ENCODE data around the gene SPRY2.
"Not testable (repeated sequence)": the region's sequence is repeated elsewhere in the genome, so short reads cannot be mapped to it uniquely, and the experiment has no call there.

SPRY2 gene

GRCh38 chr13:80341101-80341755 is at the start of gene SPRY2:
Gene SPRY2 (minus strand): TSS chr13:80341126. CDS start chr13:80337705, 3,421 bp downstream.
- DNase-seq = peak; percentile 96

DNA sequence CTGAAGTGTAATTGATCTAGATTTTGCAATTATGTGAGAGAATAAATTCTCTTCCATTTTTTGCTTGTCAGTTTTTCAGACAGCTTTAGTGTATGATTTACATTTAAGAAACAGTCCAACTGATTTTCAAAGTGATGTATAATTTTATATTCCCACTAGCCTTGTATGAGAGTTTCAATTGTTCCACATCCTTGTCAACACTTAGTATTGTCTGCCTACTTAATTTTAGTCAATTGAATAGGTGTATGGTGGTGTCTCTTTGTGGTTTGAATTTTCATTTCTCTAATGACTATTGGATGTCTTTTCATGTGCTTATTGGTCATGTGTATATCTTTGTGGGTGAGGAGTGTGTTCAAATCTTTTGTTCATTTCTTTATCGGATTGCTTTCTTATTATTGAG is 49.4 kb upstream of the SPRY2 start:
- DNase-seq = no peak

DNA sequence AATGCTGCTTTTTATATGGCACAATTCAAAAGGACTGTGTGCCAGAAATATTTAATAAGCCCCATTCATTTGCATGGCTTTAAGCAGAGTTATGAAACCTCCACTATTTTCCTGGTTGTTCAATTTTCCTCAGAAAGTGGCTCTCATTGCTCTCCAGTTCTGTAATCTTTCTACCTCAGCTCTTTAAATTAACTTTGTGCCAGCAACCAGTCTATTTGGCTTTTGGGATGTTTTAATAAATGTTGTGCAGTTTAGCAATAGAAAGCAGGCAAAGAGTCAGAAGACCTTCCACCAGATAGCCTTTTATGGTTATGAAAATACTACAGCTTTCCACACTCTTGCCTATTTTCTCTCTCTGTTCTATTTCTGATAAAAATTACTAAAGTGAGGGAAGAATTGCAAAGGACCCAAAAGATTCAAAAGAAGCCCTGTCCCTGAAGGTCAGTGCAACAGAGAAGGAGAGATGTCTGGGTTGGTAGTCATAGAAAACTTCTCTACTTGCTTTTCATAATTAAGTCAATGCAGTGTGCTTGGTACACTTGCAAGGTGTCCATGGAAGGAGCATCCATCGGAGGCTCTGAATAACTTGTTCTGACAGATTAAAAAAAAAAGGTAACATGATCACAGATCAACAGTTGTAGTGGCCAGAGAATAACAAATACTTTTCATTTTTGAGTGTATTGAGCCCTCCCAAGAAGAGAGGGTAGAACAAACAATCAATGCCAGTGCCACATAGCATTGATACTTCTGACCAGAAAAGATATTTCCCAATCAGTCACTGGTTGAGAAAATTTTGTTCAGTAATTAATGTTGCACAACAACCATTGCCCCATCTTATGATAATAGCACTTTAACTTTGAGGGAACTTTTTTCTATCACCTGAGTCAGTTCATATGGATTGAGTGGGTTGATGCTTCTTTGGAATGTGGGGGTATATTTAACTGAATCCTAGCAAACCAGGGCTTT is 48.4 kb upstream of the SPRY2 start:
- no peak for DNase-seq

DNA sequence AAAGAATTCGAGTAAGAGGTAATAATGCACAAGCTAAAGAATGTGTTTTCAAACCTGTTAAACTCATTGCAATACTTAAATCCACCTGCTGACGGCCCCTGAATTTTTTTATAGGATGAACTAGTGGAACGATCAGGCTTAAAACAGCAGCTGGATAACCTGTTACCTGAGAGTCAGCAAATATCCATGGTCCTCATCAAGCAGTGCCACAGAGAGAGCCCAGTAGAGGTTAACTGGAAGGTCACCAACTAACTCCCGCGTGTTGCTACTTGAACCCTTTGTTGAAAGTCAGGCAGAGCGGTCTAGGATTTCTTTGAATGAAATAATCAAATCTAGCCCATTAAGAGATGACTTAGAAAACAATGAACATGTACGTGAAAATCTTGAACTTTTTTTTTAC is 47.6 kb upstream of the SPRY2 start:
- DNase-seq = no peak

DNA sequence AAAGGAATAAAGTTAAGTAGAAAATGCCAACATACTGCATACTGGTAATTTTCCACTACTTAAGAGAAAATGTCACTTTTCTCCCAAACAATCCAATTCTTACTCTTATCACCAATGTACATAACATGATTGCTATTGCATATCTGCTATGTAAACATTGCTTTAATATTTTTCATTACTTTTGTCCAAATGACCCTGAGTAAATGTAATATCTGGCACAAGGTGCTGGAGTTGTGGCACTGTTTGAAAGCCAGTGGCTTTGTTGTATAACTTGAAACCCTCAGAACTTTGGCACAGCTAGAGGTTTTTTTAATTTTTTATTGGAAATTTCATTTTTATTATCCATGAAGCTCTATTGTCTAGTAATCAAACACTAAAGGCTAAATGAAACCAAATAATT is 45.7 kb upstream of the SPRY2 start:
- peak; percentile 37 for DNase-seq

- no peak for DNase-seq
These were observed 45.1 kb upstream of the SPRY2 start for GRCh38 chr13:80386002-80386401.

DNA sequence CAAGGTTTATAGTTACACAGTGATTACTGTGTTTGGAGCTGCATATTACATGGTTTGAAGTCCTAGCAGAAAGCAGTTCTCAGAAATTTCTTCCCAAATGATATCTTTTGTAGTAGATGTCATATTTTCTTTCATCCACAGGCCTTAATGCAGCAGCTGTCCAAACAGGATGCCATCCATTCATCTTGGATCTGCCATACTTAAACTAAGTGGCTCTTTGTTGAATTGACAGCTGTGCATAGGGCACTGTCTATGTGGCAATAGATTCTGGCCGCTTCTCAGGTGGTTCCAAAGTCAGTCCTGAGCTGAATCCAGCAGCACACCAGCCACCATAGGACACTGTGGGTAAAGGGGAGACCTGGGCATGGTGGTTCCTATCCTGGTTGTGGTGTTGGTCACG is 41.6 kb upstream of the SPRY2 start:
- DNase-seq = peak; percentile 71

DNA sequence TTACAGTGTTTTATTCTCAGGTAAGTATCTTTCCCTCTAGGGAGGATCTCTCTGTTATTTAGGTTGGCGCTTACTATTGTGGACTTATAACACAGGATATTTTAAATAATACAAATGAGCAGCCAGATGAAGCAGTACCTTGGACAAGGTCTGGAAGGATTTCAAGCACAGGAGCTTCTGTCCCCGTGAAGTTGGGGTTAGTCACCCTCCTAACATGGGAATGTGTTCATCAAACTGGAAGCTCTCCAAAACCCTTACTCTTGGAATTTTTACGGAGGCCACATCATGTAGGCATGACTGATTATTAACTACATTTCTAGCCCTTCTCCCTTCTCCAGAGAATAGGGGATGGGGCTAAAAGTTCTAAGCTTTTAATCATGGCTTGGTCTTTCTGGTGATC is 38.3 kb upstream of the SPRY2 start:
- DNase-seq = no peak

- no peak for DNase-seq
These were observed 35.6 kb upstream of the SPRY2 start for GRCh38 chr13:80376554-80376953.

- DNase-seq = no peak
These were observed 34.0 kb upstream of the SPRY2 start for GRCh38 chr13:80374901-80375300.

GRCh38 chr13:80374444-80374843 is 33.5 kb upstream of the SPRY2 start:
- no peak for DNase-seq

- DNase-seq = no peak
These were observed 31.0 kb upstream of the SPRY2 start for GRCh38 chr13:80371840-80372509.

DNA sequence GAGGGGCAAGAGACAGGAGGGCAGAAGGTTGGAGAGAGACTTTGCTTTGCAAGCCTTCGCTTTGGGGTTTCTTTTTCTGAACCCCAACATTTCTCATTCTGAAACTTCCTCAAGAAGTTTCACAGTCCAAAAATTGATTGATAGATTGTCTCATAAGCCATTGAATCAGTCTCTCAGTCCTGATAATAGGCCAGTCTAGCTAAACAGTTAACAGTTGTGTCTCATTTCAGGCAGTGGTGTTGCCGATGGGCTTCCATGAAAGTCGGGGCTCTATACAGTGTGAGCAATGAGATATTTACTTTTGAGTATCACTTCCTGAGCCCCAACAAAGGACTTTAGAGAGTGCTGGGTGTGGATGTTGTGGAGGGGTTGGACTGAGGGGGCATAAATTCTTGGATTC is 26.5 kb upstream of the SPRY2 start:
- no peak for DNase-seq

DNA sequence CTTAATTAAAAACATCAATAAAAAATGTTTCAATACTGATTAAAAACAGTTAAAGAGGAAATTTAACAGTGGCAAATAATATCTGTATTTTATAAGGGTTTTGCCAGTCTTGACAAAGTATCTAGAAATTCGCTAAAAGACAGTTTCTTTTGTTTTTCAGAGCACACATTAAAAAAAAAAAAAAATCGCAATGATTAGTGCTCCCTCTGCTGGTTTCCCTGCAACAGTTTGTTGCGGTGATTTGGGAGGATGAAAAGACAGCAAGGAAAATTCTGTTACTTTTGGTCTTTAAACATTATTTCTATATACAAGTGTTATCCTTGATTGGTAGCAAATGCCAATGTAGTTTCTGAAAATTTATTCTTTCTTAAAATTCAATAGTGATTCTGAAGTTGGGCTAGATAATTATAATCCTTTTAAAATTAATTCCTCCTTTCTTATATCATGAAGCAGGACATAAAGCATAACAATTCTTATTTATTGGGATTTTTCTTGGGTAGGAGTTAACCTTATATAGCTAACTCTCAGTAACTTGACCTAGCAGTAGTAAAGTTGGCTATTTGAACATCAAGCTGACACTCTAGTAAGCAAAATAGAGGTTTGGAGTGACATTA is 23.1 kb upstream of the SPRY2 start:
- peak; percentile 73 for DNase-seq

DNA sequence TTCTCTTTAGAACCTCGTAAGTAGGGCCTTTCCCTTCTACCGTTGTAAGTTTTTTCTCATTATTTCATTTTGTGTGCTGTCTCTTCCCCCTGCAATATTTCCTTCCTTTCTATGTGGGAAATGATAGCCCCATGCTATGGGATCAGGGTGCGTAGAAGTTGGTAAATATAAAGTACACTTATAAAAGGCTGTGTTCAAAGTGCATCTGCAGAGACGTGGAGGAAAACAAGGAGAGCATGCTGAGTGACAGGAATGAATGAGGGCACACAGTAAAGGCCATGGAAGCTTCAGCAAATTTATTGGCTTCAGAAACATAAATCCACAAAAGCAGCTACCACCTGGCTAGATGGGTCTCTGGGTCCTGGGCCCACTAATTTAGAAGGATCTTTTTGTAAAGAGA is 21.6 kb upstream of the SPRY2 start:
- no peak for DNase-seq

DNA sequence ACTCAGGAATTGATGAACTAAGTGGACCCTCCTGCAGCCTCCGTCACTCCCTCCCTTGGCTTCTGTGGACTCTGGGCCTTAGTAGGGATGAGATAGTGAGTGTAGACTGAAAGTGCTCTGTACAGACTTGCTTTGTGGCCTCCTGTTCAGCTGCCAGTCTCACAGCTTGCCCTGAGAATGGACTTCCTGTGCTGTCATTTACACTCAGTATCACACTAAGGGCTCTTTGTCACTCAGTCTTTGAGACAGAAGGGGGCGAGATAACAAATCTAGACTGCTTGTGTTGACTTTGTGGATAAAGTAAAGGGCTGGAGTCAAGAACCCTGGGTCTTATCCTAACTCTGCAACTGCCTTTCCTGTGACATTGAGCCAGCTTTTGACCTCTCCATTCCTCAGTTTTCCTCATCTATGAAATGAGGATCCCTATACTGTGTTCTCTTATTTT is 21.0 kb upstream of the SPRY2 start:
- peak; percentile 15 for DNase-seq

GRCh38 chr13:80361298-80361697 is 20.4 kb upstream of the SPRY2 start:
- DNase-seq = no peak

GRCh38 chr13:80360453-80360800 is 19.5 kb upstream of the SPRY2 start:
- DNase-seq = no peak

- DNase-seq = peak; percentile 76
These were observed 19.0 kb upstream of the SPRY2 start for GRCh38 chr13:80359778-80360452.

DNA sequence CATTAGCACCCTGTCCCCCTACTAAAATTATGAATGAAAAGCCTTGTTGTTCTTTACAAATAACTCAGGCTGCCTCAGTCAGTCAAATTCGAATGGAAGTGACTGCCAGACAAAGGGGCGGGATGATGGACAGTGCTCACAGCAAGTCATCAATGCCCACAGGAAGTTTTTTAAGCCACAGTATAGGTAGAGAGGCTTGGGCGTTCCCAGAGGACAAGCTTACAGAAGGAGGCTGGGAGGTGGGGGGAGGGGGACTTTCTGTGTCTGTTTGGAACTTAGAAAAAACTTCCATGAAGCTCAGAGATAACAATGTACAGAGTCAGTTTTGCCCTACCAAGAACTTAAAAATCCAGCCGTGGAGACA is 18.5 kb upstream of the SPRY2 start:
- no peak for DNase-seq

- DNase-seq = not testable (repeated sequence)
These were observed 14.7 kb upstream of the SPRY2 start for GRCh38 chr13:80355496-80356094.

DNA sequence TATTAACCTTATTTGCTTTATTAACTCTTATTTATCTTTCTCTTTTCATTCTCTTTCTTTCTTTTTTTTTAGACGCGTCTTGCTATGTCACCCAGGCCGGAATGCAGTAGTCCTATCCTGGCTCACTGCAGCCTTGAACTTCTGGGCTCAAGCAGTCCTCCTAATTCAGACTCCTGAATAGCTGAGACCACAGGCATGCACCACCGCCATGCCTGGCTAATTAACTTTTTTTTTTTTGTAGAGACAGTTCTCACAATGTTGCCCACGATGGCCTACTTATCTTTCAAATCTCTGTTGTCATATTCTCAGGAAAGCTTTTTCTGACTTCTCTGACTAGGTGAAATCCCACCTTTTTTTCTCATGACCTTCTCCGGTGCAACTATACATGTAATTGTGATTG is 7.8 kb upstream of the SPRY2 start:
- no peak for DNase-seq

Data from NCI-H1092 treated with DMSO at 0.1 percent for 48 hours (cell line).